ENCODE data around the gene PYCR2.

Gene PYCR2

GRCh38 chr1:225886159-225887029 is 37.7 kb downstream of the PYCR2 start:
- Histone ChIP-seq H3K9ac (ENCODE audit: low read length) (no peak overlapping the region), H4K91ac (ENCODE audit: low read depth, low read length) (no peak overlapping the region), H3K4me3 (ENCODE audit: low read depth, low read length) (no peak overlapping the region), H3K27me3 (ENCODE audit: insufficient read depth, low read length) (no peaks in the 10 kb centered on the region), H3K4ac (ENCODE audit: low read depth, low read length) (no peak overlapping the region), H3K9me3 (ENCODE audit: insufficient read depth, low read depth, low read length) (no peaks in the 10 kb centered on the region), H4K12ac (ENCODE audit: low read depth, low read length) (no peak overlapping the region), H3K4me1 (ENCODE audit: control insufficient read depth in 1 of 2, insufficient read depth in 2 of 2, low read length in 2 of 2) (peaks cover 4 to 9% of the 10 kb centered on the region in 2 experiments), H3K23ac (ENCODE audit: low read length) (no peak overlapping the region), H4K8ac (ENCODE audit: low read depth, low read length) (no peak overlapping the region), H3K27ac (ENCODE audit: low read depth, low read length) (no peak overlapping the region), H2BK120ac (ENCODE audit: insufficient read depth, low read length, poor library complexity) (no peak overlapping the region), H3K79me1 (ENCODE audit: low read length) (peaks cover 15% of the 10 kb centered on the region), H2BK5ac (ENCODE audit: low read depth, low read length, poor library complexity) (no peak overlapping the region), H3K18ac (ENCODE audit: low read length) (no peak overlapping the region), H3K4me2 (ENCODE audit: low read length) (no peak overlapping the region), H3K79me2 (ENCODE audit: control insufficient read depth, insufficient read depth, low read length, poor library complexity) (peaks cover 7% of the 10 kb centered on the region), H2AK5ac (ENCODE audit: low read length) (no peak overlapping the region), H2BK12ac (ENCODE audit: low read length) (no peak overlapping the region), H2AFZ (ENCODE audit: insufficient read depth, low read length, poor library complexity) (no peak overlapping the region), H3K14ac (ENCODE audit: low read length) (no peak overlapping the region), H3K36me3 (ENCODE audit: control insufficient read depth in 1 of 2, insufficient read depth in 2 of 2, low read length in 2 of 2) (no peaks in the 10 kb centered on the region)
- WGBS (ENCODE audit: extremely low coverage, insufficient coverage, insufficient read length), result no CpG with 5 or more reads among the region's 19 CpGs
- no peak for DNase-seq

DNA sequence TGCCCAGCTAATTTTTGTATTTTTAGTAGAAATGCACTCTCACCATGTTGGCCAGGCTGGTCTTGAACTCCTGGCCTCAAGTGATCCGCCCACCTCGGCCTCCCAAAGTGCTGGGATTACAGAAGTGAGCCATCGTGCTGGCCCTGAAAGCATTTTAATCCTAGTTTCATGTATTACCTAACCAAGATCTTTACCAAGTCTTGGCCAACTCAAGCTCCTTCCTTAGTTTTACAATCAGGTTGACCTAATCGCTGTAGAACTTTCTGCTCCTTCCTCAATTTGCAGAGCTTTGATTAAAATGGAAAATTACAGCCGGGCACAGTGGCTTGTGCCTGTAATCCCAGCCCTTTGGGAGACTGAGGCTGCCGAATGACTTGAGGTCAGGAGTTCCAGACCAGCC is 38.7 kb downstream of the PYCR2 start:
- Histone ChIP-seq H3K27ac (ENCODE audit: low read depth, low read length) (no peak overlapping the region), H2AK5ac (ENCODE audit: low read length) (no peak overlapping the region), H3K4me2 (ENCODE audit: low read length) (no peak overlapping the region), H3K18ac (ENCODE audit: low read length) (no peak overlapping the region), H3K27me3 (ENCODE audit: insufficient read depth, low read length) (no peaks in the 10 kb centered on the region), H3K4me3 (ENCODE audit: low read depth, low read length) (no peak overlapping the region), H3K14ac (ENCODE audit: low read length) (no peak overlapping the region), H3K36me3 (ENCODE audit: control insufficient read depth in 1 of 2, insufficient read depth in 2 of 2, low read length in 2 of 2) (no peaks in the 10 kb centered on the region), H2BK12ac (ENCODE audit: low read length) (no peak overlapping the region), H2BK5ac (ENCODE audit: low read depth, low read length, poor library complexity) (no peak overlapping the region), H3K4ac (ENCODE audit: low read depth, low read length) (no peak overlapping the region), H3K79me1 (ENCODE audit: low read length) (peaks cover 18% of the 10 kb centered on the region), H3K23ac (ENCODE audit: low read length) (no peak overlapping the region), H3K4me1 (ENCODE audit: control insufficient read depth in 1 of 2, insufficient read depth in 2 of 2, low read length in 2 of 2) (peaks cover 9 to 14% of the 10 kb centered on the region in 2 experiments), H4K12ac (ENCODE audit: low read depth, low read length) (no peak overlapping the region), H3K9ac (ENCODE audit: low read length) (no peak overlapping the region), H3K79me2 (ENCODE audit: control insufficient read depth, insufficient read depth, low read length, poor library complexity) (peaks cover 9% of the 10 kb centered on the region), H3K9me3 (ENCODE audit: insufficient read depth, low read depth, low read length) (no peaks in the 10 kb centered on the region), H4K8ac (ENCODE audit: low read depth, low read length) (no peak overlapping the region), H2BK120ac (ENCODE audit: insufficient read depth, low read length, poor library complexity) (no peak overlapping the region), H4K91ac (ENCODE audit: low read depth, low read length) (no peak overlapping the region), H2AFZ (ENCODE audit: insufficient read depth, low read length, poor library complexity) (no peak overlapping the region)
- WGBS (ENCODE audit: extremely low coverage, insufficient coverage, insufficient read length), result no CpG with 5 or more reads among the region's 6 CpGs
- no peak for DNase-seq

DNA sequence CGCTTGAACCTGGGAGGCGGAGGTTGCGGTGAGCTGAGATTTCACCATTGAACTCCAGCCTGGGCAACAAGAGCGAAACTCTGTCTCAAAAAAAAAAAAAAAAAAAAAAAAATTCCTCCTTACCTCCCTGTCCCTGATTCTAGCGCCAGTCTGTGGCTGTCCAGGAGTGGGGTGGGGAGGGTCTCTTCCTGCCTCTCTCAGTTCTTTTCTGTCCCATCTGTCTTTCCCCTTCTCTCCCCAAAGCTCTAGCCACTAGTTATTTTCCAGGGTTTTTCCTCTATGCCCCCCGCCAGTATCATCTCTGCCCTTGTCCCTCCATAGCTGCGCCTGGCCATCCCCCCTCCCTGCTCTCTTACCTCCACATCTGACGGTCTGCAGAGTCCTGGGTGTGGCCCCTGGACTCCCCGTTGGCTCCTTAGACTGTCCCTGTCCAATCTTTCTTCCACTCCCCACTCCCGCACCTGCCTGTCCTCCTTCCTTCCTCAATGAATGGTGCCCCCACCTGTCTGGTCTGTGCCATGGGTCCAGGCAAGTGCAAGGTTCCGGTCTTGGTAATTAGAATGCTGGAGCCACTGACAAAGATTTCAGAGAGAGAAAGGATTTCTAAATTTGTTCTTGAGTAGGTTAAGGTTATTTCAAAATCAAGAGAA is 40.3 kb downstream of the PYCR2 start:
- Histone ChIP-seq H3K27ac (ENCODE audit: low read depth, low read length) (no peak overlapping the region), H3K4ac (ENCODE audit: low read depth, low read length) (no peak overlapping the region), H3K9me3 (ENCODE audit: insufficient read depth, low read depth, low read length) (no peaks in the 10 kb centered on the region), H3K4me2 (ENCODE audit: low read length) (no peak overlapping the region), H4K8ac (ENCODE audit: low read depth, low read length) (no peak overlapping the region), H2BK5ac (ENCODE audit: low read depth, low read length, poor library complexity) (no peak overlapping the region), H2BK12ac (ENCODE audit: low read length) (no peak overlapping the region), H4K91ac (ENCODE audit: low read depth, low read length) (no peak overlapping the region), H4K12ac (ENCODE audit: low read depth, low read length) (no peak overlapping the region), H2BK120ac (ENCODE audit: insufficient read depth, low read length, poor library complexity) (no peak overlapping the region), H2AK5ac (ENCODE audit: low read length) (no peak overlapping the region), H2AFZ (ENCODE audit: insufficient read depth, low read length, poor library complexity) (no peak overlapping the region), H3K9ac (ENCODE audit: low read length) (no peak overlapping the region), H3K27me3 (ENCODE audit: insufficient read depth, low read length) (no peaks in the 10 kb centered on the region), H3K14ac (ENCODE audit: low read length) (no peak overlapping the region), H3K36me3 (ENCODE audit: control insufficient read depth in 1 of 2, insufficient read depth in 2 of 2, low read length in 2 of 2) (no peaks in the 10 kb centered on the region), H3K79me1 (ENCODE audit: low read length) (peaks cover 18% of the 10 kb centered on the region), H3K79me2 (ENCODE audit: control insufficient read depth, insufficient read depth, low read length, poor library complexity) (peaks cover 9% of the 10 kb centered on the region), H3K4me3 (ENCODE audit: low read depth, low read length) (no peak overlapping the region), H3K18ac (ENCODE audit: low read length) (no peak overlapping the region), H3K23ac (ENCODE audit: low read length) (no peak overlapping the region), H3K4me1 (ENCODE audit: control insufficient read depth in 1 of 2, insufficient read depth in 2 of 2, low read length in 2 of 2) (peaks cover 12 to 14% of the 10 kb centered on the region in 2 experiments)
- DNase-seq, result no peak
- no CpG with 5 or more reads among the region's 11 CpGs for WGBS (ENCODE audit: extremely low coverage, insufficient coverage, insufficient read length)

GRCh38 chr1:225882694-225883615 is 41.1 kb downstream of the PYCR2 start:
- DNase-seq, result peak in 1 of 2 donors; percentile 48
- Histone ChIP-seq H3K27me3 (ENCODE audit: insufficient read depth, low read length) (no peaks in the 10 kb centered on the region), H2AK5ac (ENCODE audit: low read length) (no peak overlapping the region), H2AFZ (ENCODE audit: insufficient read depth, low read length, poor library complexity) (peak overlapping the region; percentile 90), H4K12ac (ENCODE audit: low read depth, low read length) (peak overlapping the region; percentile 73), H3K14ac (ENCODE audit: low read length) (peak overlapping the region; percentile 74), H3K9ac (ENCODE audit: low read length) (peak overlapping the region; percentile 55), H3K79me1 (ENCODE audit: low read length) (peaks cover 18% of the 10 kb centered on the region), H3K4me2 (ENCODE audit: low read length) (peak overlapping the region; percentile 79), H4K8ac (ENCODE audit: low read depth, low read length) (peak overlapping the region; percentile 90), H3K27ac (ENCODE audit: low read depth, low read length) (no peak overlapping the region), H3K4me1 (ENCODE audit: control insufficient read depth in 1 of 2, insufficient read depth in 2 of 2, low read length in 2 of 2) (peaks cover 12 to 14% of the 10 kb centered on the region in 2 experiments), H3K79me2 (ENCODE audit: control insufficient read depth, insufficient read depth, low read length, poor library complexity) (peaks cover 9% of the 10 kb centered on the region), H3K9me3 (ENCODE audit: insufficient read depth, low read depth, low read length) (no peaks in the 10 kb centered on the region), H3K18ac (ENCODE audit: low read length) (peak overlapping the region; percentile 65), H4K91ac (ENCODE audit: low read depth, low read length) (peak overlapping the region; percentile 69), H3K4ac (ENCODE audit: low read depth, low read length) (peak overlapping the region; percentile 55), H2BK120ac (ENCODE audit: insufficient read depth, low read length, poor library complexity) (peak overlapping the region; percentile 57), H3K4me3 (ENCODE audit: low read depth, low read length) (peak overlapping the region; percentile 80), H2BK5ac (ENCODE audit: low read depth, low read length, poor library complexity) (peak overlapping the region; percentile 11), H3K36me3 (ENCODE audit: control insufficient read depth in 1 of 2, insufficient read depth in 2 of 2, low read length in 2 of 2) (no peaks in the 10 kb centered on the region), H3K23ac (ENCODE audit: low read length) (no peak overlapping the region), H2BK12ac (ENCODE audit: low read length) (peak overlapping the region; percentile 42)
- no CpG with 5 or more reads among the region's 63 CpGs for WGBS (ENCODE audit: extremely low coverage, insufficient coverage, insufficient read length)
